IMR-90 (cell line): ENCODE results near the gene NUP54. TPM values are rescaled to one million over a fixed set of nuclear protein-coding genes. Genes with fewer than 3 reads are reported as not detected.

ENCODE experiments used
- ATAC-seq: fragments of 200-7000 bp; cut with Tn5 transposase; 2 replicates; pipeline ENCODE4 v1.9.1; 2020; ENCODE audit warnings: low read depth, mild to moderate bottlenecking, moderate library complexity
- BruUV-seq: library from RNA; stranded (reverse); fragments of 400-500 nt; replicated peaks from 2 replicates; lab custom pipeline; 2021; lab: Mats Ljungman, UMichigan
- CTCF ChIA-PET: fragments of 300-600 bp; formaldehyde crosslinking; extraction: SDS; loops from one replicate; lab custom pipeline; 2021; ENCODE audit warnings: antibody characterized with exemption; lab: Yijun Ruan, JAX
- POLR2A ChIA-PET: fragments of 300-600 bp; sonication (Branson Sonifier 250); formaldehyde crosslinking; loops from one replicate; lab custom pipeline; 2022; ENCODE audit warnings: antibody characterized with exemption; ENCODE audit not compliant: unreplicated experiment; lab: Charles Lee
- DNase-seq: peaks from one replicate; pipeline ENCODE4 v3.0.0; 2013
- H2AFZ ChIP-seq: replicated peaks from 2 replicates; pipeline ENCODE3; 2013; ENCODE audit warnings: low read length, mild to moderate bottlenecking; ENCODE audit not compliant: poor library complexity
- H2AK5ac ChIP-seq: 2 replicates; pipeline ENCODE4 v1.6.1; 2013; ENCODE audit warnings: low read depth, low read length, inconsistent platforms
- H2AK9ac ChIP-seq: replicated peaks from 2 replicates; pipeline ENCODE3; 2013; ENCODE audit warnings: mild to moderate bottlenecking, low read depth, low read length, moderate library complexity; ENCODE audit not compliant: poor library complexity
- H2BK120ac ChIP-seq: 2 replicates; pipeline ENCODE4 v1.6.1; 2013; ENCODE audit warnings: low read depth, low read length, inconsistent platforms
- H2BK15ac ChIP-seq: 3 replicates; pipeline ENCODE4 v1.6.1; 2013; ENCODE audit warnings: low read depth, low read length, inconsistent platforms
- H2BK20ac ChIP-seq: 2 replicates; pipeline ENCODE4 v1.6.1; 2013; ENCODE audit warnings: low read depth, mild to moderate bottlenecking, inconsistent platforms, low read length, moderate library complexity
- H2BK5ac ChIP-seq: 2 replicates; pipeline ENCODE4 v1.6.1; 2013; ENCODE audit warnings: mild to moderate bottlenecking, low read depth, low read length, inconsistent platforms; ENCODE audit not compliant: poor library complexity, severe bottlenecking
- H3K14ac ChIP-seq: replicated peaks from 2 replicates; pipeline ENCODE4 v1.6.1; 2013; ENCODE audit warnings: low read depth, low read length, inconsistent platforms
- H3K18ac ChIP-seq: 2 replicates; pipeline ENCODE4 v1.6.1; 2013; ENCODE audit warnings: low read depth, low read length, control low read depth
- H3K23ac ChIP-seq: 2 replicates; pipeline ENCODE4 v1.6.1; 2013; ENCODE audit warnings: low read depth, low read length, inconsistent platforms
- H3K27ac ChIP-seq: 2 replicates; pipeline ENCODE4 v1.5.1; 2013; ENCODE audit warnings: mild to moderate bottlenecking, control low read depth, low read length; ENCODE audit not compliant: insufficient read depth
- H3K27me3 ChIP-seq: 2 replicates; pipeline ENCODE4 v1.6.1; 2013; ENCODE audit warnings: low read length; ENCODE audit not compliant: control insufficient read depth, insufficient read depth
- H3K36me3 ChIP-seq: 2 replicates; pipeline ENCODE4 v1.6.1; 2013; ENCODE audit warnings: low read length, mixed read lengths; ENCODE audit not compliant: control insufficient read depth, insufficient read depth
- H3K4ac ChIP-seq: 2 replicates; pipeline ENCODE4 v1.6.1; 2013; ENCODE audit warnings: low read depth, low read length, inconsistent platforms
- H3K4me1 ChIP-seq: 2 replicates; pipeline ENCODE4 v1.6.1; 2013; ENCODE audit warnings: low read length, mixed read lengths; ENCODE audit not compliant: control insufficient read depth, insufficient read depth
- H3K4me2 ChIP-seq: 2 replicates; pipeline ENCODE4 v1.6.1; 2013; ENCODE audit warnings: low read depth, mild to moderate bottlenecking, control low read depth, low read length, moderate library complexity
- H3K4me3 ChIP-seq: 2 replicates; pipeline ENCODE4 v1.5.1; 2013; ENCODE audit warnings: low read depth, mild to moderate bottlenecking, control low read depth, low read length, moderate library complexity; ENCODE audit not compliant: insufficient read depth
- H3K56ac ChIP-seq: 2 replicates; pipeline ENCODE4 v1.6.1; 2013; ENCODE audit warnings: low read length, inconsistent platforms; ENCODE audit not compliant: insufficient read depth; ENCODE audit errors: extremely low read depth
- H3K79me1 ChIP-seq, 2 experiments: 2 replicates each; pipeline ENCODE4 v1.6.1; 2013; ENCODE audit warnings: low read length in 2 of 2, inconsistent platforms in 1 of 2, low read depth in 1 of 2
- H3K9ac ChIP-seq: 2 replicates; pipeline ENCODE4 v1.6.1; 2013; ENCODE audit warnings: low read depth, low read length, control low read depth
- H3K9me1 ChIP-seq: 2 replicates; pipeline ENCODE4 v1.6.1; 2013; ENCODE audit warnings: low read length, inconsistent platforms; ENCODE audit not compliant: insufficient read depth
- H3K9me3 ChIP-seq: 2 replicates; pipeline ENCODE4 v1.6.1; 2013; ENCODE audit warnings: low read length; ENCODE audit not compliant: control insufficient read depth, insufficient read depth
- H4K20me1 ChIP-seq: 2 replicates; pipeline ENCODE4 v1.6.1; 2013; ENCODE audit warnings: low read length, inconsistent platforms; ENCODE audit not compliant: insufficient read depth
- H4K5ac ChIP-seq: 2 replicates; pipeline ENCODE4 v1.6.1; 2013; ENCODE audit warnings: mild to moderate bottlenecking, low read depth, low read length, control low read depth
- H4K8ac ChIP-seq, 2 experiments: 2 replicates each; pipeline ENCODE4 v1.6.1; 2013; ENCODE audit warnings: low read depth in 2 of 2, low read length in 2 of 2, control low read depth in 1 of 2, inconsistent platforms in 1 of 2
- H4K91ac ChIP-seq: 2 replicates; pipeline ENCODE4 v1.6.1; 2013; ENCODE audit warnings: low read depth, low read length, inconsistent platforms; ENCODE audit not compliant: insufficient read depth
- CHD1 ChIP-seq: IDR thresholded peaks from 2 replicates; pipeline ENCODE4 v1.6.1; 2012; ENCODE audit warnings: low read depth, low read length, improper control_type of control experiment
- FOS ChIP-seq: fragments of 150-350 bp; IDR thresholded peaks from 2 replicates; pipeline ENCODE4 v1.6.1; 2016; ENCODE audit warnings: low read depth, low read length
- MXI1 ChIP-seq: IDR thresholded peaks from 2 replicates; pipeline ENCODE4 v1.6.1; 2012; ENCODE audit warnings: low read depth, mild to moderate bottlenecking, low read length, moderate library complexity, borderline replicate concordance
- POLR2A ChIP-seq: IDR thresholded peaks from 2 replicates; pipeline ENCODE4 v1.6.1; 2012; ENCODE audit warnings: mild to moderate bottlenecking, low read depth, low read length
- RAD21 ChIP-seq: IDR thresholded peaks from 2 replicates; pipeline ENCODE4 v1.6.1; 2012; ENCODE audit warnings: low read length, improper control_type of control experiment
- RFX5 ChIP-seq: IDR thresholded peaks from 2 replicates; pipeline ENCODE4 v1.8.0; 2012; ENCODE audit warnings: low read depth, mild to moderate bottlenecking, low read length, moderate library complexity
- WGBS, 2 experiments: methylation state at CpG; one replicate each; pipeline versions ENCODE4 v1.1.5 to v1.1.7; 2013; ENCODE audit warnings: missing lambda C conversion rate in 2 of 2; ENCODE audit not compliant: insufficient read length in 1 of 2; ENCODE audit errors: extremely low coverage in 2 of 2; 5-methylcytosine and 5-hydroxymethylcytosine counted together
- dilution Hi-C: fragments of 300-500 bp; cut with HindIII; formaldehyde crosslinking; loops from one replicate; pipeline ENCODE4 v1.14.3; 2018; ENCODE audit warnings: low sequenced_read_pairs; ENCODE audit not compliant: unreplicated experiment
- in situ Hi-C: fragments of 300-500 bp; cut with MboI; formaldehyde crosslinking; loops from 3 replicates; pipeline ENCODE4 v1.14.3; 2019; ENCODE audit warnings: low sequenced_read_pairs, inconsistent platforms, mixed read lengths
- intact Hi-C: fragments of 100-400 bp; cut with micrococcal nuclease; formaldehyde crosslinking; loops from 2 replicates; pipeline ENCODE4 v1.10.0; 2022
- polyA plus RNA-seq, 3 experiments: library from polyadenylated mRNA; depleted of rRNA; stranded (reverse); fragments of >200 nt; gene quantifications; 2 replicates each; pipeline ENCODE4 v1.2.3, GENCODE V29; 2012; ENCODE audit warnings: low replicate concordance in 1 of 3
- total RNA-seq: library from RNA; depleted of rRNA; stranded (reverse); fragments of >200 nt; gene quantifications from 2 replicates; pipeline ENCODE4 v1.2.3, GENCODE V29; 2012

NUP54 gene
- total and polyA plus RNA-seq, 2 of the 4 experiments (the other 2 are of a cell fraction), result 24.6 to 44.4 TPM

DNA sequence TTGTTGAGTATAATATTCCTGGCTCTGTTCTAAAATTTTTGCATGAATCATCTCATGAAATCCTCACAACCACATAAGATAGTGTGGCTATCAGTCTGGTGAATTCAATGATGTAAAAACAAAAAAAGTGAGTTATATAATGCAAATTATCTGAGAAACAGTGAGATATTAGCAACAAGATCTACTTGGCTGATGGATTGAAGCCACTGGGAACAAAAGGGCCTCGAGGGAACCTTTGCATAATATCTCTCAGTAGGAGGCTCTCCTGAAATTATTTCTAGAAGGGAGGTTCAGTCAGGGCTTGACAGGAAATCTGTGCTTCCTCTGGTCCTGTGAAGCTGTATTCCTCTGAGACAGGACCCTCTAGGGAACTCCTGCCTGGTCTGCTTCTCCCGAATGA lies 30.1 kb upstream of the NUP54 start:
- H4K5ac ChIP-seq, result no peak overlapping the region
- no peak overlapping the region for H2BK5ac ChIP-seq
- POLR2A ChIA-PET, result no interaction called here
- H3K14ac ChIP-seq, result no peak overlapping the region
- no peak overlapping the region for H2AK9ac ChIP-seq
- H2AFZ ChIP-seq, result no peak overlapping the region
- in situ Hi-C loops (no loop called here), dilution Hi-C loops (no loop called here), intact Hi-C loops (loop anchor here (2.0 to 10.0 kb wide), 3 partner anchors 129 to 577 kb away; partner anchors contain the start of gene STBD1)
- no peak overlapping the region for H2AK5ac ChIP-seq
- no peaks in the 10 kb centered on the region for H3K9me3 ChIP-seq
- H2BK20ac ChIP-seq, result no peak overlapping the region
- no peak overlapping the region for H3K56ac ChIP-seq
- no peak overlapping the region for H3K18ac ChIP-seq
- BruUV-seq, result no TSS peak
- H3K4me2 ChIP-seq, result no peak overlapping the region
- no peaks in the 10 kb centered on the region for H3K27me3 ChIP-seq
- DNase-seq (no peak), ATAC-seq (no peak)
- no peak overlapping the region for H4K8ac ChIP-seq
- 86% methylated on average over 1 of the region's 2 CpGs; no CpG with 5 or more reads in 1 of the 2 experiments for WGBS, 2 experiments
- no peak overlapping the region for H3K4ac ChIP-seq
- H3K27ac ChIP-seq, result no peak overlapping the region
- H4K20me1 ChIP-seq, result peaks cover 5% of the 10 kb centered on the region; the same call in 1 of the 2 replicates
- H3K79me1 ChIP-seq, result peaks cover 16 to 30% of the 10 kb centered on the region in 2 experiments
- no peak overlapping the region for H4K91ac ChIP-seq
- no peak overlapping the region for H3K9ac ChIP-seq
- H2BK120ac ChIP-seq, result no peak overlapping the region
- CTCF ChIA-PET, result no interaction called here
- peaks cover 14% of the 10 kb centered on the region for H3K36me3 ChIP-seq
- H3K4me3 ChIP-seq, result no peak overlapping the region
- no peak for TF ChIP-seq FOS
- TF ChIP-seq POLR2A, result no peak
- no peak for TF ChIP-seq RAD21
- no peak for TF ChIP-seq RFX5
- TF ChIP-seq MXI1, result no peak
- no peak for TF ChIP-seq CHD1
- H3K4me1 ChIP-seq, result no peaks in the 10 kb centered on the region
- H2BK15ac ChIP-seq, result no peak overlapping the region
- no peaks in the 10 kb centered on the region for H3K9me1 ChIP-seq
- H3K23ac ChIP-seq, result no peak overlapping the region
